SU-DHL-6 (cell line): ENCODE measurements around the gene UGP2.

Source experiments
- H2AFZ ChIP-seq: fragments of 200-600 bp; sonication (generic); 2 replicates; pipeline ENCODE4 v1.6.1; 2014; ENCODE audit warnings: low read depth, mild to moderate bottlenecking, moderate library complexity, mixed read lengths, antibody characterized with exemption, low read length; ENCODE audit not compliant: severe bottlenecking
- H3F3A ChIP-seq: fragments of 200-600 bp; shearing (Covaris generic); 2 replicates; pipeline ENCODE4 v1.6.0; 2016; ENCODE audit warnings: antibody characterized with exemption, mild to moderate bottlenecking; ENCODE audit not compliant: insufficient read depth
- H3K27ac ChIP-seq: fragments of 200-600 bp; sonication (generic); 2 replicates; pipeline ENCODE4 v1.5.1; 2016; ENCODE audit warnings: low read depth, mild to moderate bottlenecking, low read length, moderate library complexity, mixed read lengths
- H3K27me3 ChIP-seq: fragments of 200-600 bp; sonication (generic), shearing (Covaris generic); 2 replicates; pipeline ENCODE4 v1.6.0; 2014; ENCODE audit warnings: mild to moderate bottlenecking, low read length
- H3K36me3 ChIP-seq: fragments of 200-600 bp; sonication (generic); 2 replicates; pipeline ENCODE4 v1.6.1; 2014; ENCODE audit warnings: mild to moderate bottlenecking, low read length, mixed read lengths
- H3K4me2 ChIP-seq: fragments of 300-600, 200-600 bp; shearing (Covaris generic), sonication (generic); 2 replicates; pipeline ENCODE4 v1.6.0; 2014; ENCODE audit warnings: low read length, low read depth, mild to moderate bottlenecking; ENCODE audit not compliant: poor library complexity, severe bottlenecking
- H3K4me3 ChIP-seq: fragments of 200-600 bp; sonication (generic); 2 replicates; pipeline ENCODE4 v1.5.1; 2014; ENCODE audit warnings: antibody characterized with exemption, low read length, mild to moderate bottlenecking, mixed read lengths; ENCODE audit not compliant: insufficient read depth, poor library complexity, severe bottlenecking
- H3K79me2 ChIP-seq: fragments of 200-600 bp; sonication (generic); 2 replicates; pipeline ENCODE4 v1.6.1; 2014; ENCODE audit warnings: mild to moderate bottlenecking, low read length, moderate library complexity; ENCODE audit not compliant: insufficient read depth
- H3K9ac ChIP-seq: fragments of 200-600 bp; sonication (generic); 2 replicates; pipeline ENCODE4 v1.7.0; 2014; ENCODE audit warnings: mild to moderate bottlenecking, low read length
- H3K9me2 ChIP-seq: fragments of 200-600 bp; sonication (generic); replicated peaks from 2 replicates; pipeline ENCODE4 v1.6.1; 2014; ENCODE audit warnings: low read length; ENCODE audit not compliant: insufficient read depth
- H3K9me3 ChIP-seq: fragments of 200-600 bp; sonication (generic); 2 replicates; pipeline ENCODE4 v1.6.1; 2014; ENCODE audit warnings: low read length, mixed read lengths; ENCODE audit not compliant: insufficient read depth
- H4K20me1 ChIP-seq: fragments of 200-600 bp; sonication (generic); 2 replicates; pipeline ENCODE4 v1.6.1; 2014; ENCODE audit warnings: low read depth, mild to moderate bottlenecking, antibody characterized with exemption, low read length, moderate library complexity, mixed read lengths
- CTCF ChIP-seq: fragments of 200-600 bp; sonication (generic); IDR thresholded peaks from one replicate; pipeline ENCODE4 v1.5.1; 2017; ENCODE audit warnings: antibody characterized with exemption, mild to moderate bottlenecking, low read length, moderate library complexity; ENCODE audit not compliant: insufficient read depth, poor library complexity, severe bottlenecking
- EZH2phosphoT487 ChIP-seq: fragments of 200-600 bp; sonication (generic), shearing (Covaris generic); conservative IDR thresholded peaks from 2 replicates; pipeline ENCODE4 v1.6.1; 2018; ENCODE audit warnings: mild to moderate bottlenecking, antibody characterized with exemption, low read length, moderate library complexity, mixed read lengths

UGP2 gene

GRCh38 chr2:63853527-63854310 lies 12.0 kb downstream of the UGP2 start:
- Histone ChIP-seq H2AFZ (no peak overlapping the region), H3K36me3 (peaks cover 11% of the 10 kb centered on the region; the same call in 1 of the 2 replicates), H3K4me3 (no peak overlapping the region), H3F3A (no peaks in the 10 kb centered on the region), H3K9me3 (no peaks in the 10 kb centered on the region), H3K27ac (no peak overlapping the region), H3K79me2 (peaks cover 79% of the 10 kb centered on the region), H3K9ac (no peak overlapping the region), H3K9me2 (no peaks in the 10 kb centered on the region), H3K27me3 (no peaks in the 10 kb centered on the region), H4K20me1 (peaks cover 16% of the 10 kb centered on the region; the same call in 1 of the 2 replicates), H3K4me2 (no peak overlapping the region)
- TF ChIP-seq CTCF (no peak), EZH2phosphoT487 (no peak)

- Histone ChIP-seq H3K9me2 (no peaks in the 10 kb centered on the region), H3F3A (peaks cover 14% of the 10 kb centered on the region), H3K36me3 (peaks cover 22% of the 10 kb centered on the region; the same call in 1 of the 2 replicates), H3K4me2 (no peak overlapping the region), H3K9me3 (no peaks in the 10 kb centered on the region), H3K79me2 (peaks cover 60% of the 10 kb centered on the region), H2AFZ (no peak overlapping the region), H3K27me3 (no peaks in the 10 kb centered on the region), H4K20me1 (peaks cover 13% of the 10 kb centered on the region; the same call in 1 of the 2 replicates), H3K4me3 (no peak overlapping the region), H3K9ac (no peak overlapping the region), H3K27ac (no peak overlapping the region)
- no peak for TF ChIP-seq CTCF
- TF ChIP-seq EZH2phosphoT487: no peak
These were observed 14.0 kb downstream of the UGP2 start for GRCh38 chr2:63855418-63856302.

- H3K4me3 ChIP-seq: no peak overlapping the region
- H3K27ac ChIP-seq: no peak overlapping the region
- no peak overlapping the region for H2AFZ ChIP-seq
- no peaks in the 10 kb centered on the region for H3K9me3 ChIP-seq
- TF ChIP-seq CTCF (no peak), EZH2phosphoT487 (no peak)
- H3K4me2 ChIP-seq: no peak overlapping the region
- no peaks in the 10 kb centered on the region for H3K27me3 ChIP-seq
- peaks cover 16% of the 10 kb centered on the region for H3F3A ChIP-seq
- peaks cover 7% of the 10 kb centered on the region; the same call in 1 of the 2 replicates for H4K20me1 ChIP-seq
- peaks cover 22% of the 10 kb centered on the region; the same call in 1 of the 2 replicates for H3K36me3 ChIP-seq
- H3K9ac ChIP-seq: no peak overlapping the region
- no peaks in the 10 kb centered on the region for H3K9me2 ChIP-seq
- H3K79me2 ChIP-seq: peaks cover 54% of the 10 kb centered on the region
These were observed 14.6 kb downstream of the UGP2 start for GRCh38 chr2:63856303-63856603.
